NT2/D1 (cell line): ENCODE results near the gene CPA1.

ENCODE experiments used
- DNase-seq: peaks from one replicate; pipeline ENCODE4 v3.0.0-alpha.2; 2011; ENCODE audit warnings: low read depth, low spot score
- H3K27me3 ChIP-seq: 2 replicates; pipeline ENCODE4 v1.6.0; 2011; ENCODE audit warnings: mild to moderate bottlenecking; ENCODE audit not compliant: insufficient read length, insufficient read depth
- H3K36me3 ChIP-seq: 2 replicates; pipeline ENCODE4 v1.6.1; 2011; ENCODE audit warnings: mild to moderate bottlenecking, low read length, mixed read lengths; ENCODE audit not compliant: insufficient read depth, insufficient read length
- H3K4me1 ChIP-seq: 2 replicates; pipeline ENCODE4 v1.5.1; 2011; ENCODE audit not compliant: insufficient read depth, insufficient read length
- H3K4me3 ChIP-seq: 2 replicates; pipeline ENCODE4 v1.5.1; 2011; ENCODE audit warnings: low read depth; ENCODE audit not compliant: insufficient read length
- H3K9ac ChIP-seq: 2 replicates; pipeline ENCODE4 v1.6.0; 2011; ENCODE audit warnings: low read depth; ENCODE audit not compliant: insufficient read length
- H3K9me3 ChIP-seq: 2 replicates; pipeline ENCODE4 v1.5.1; 2011; ENCODE audit warnings: mild to moderate bottlenecking, low read length; ENCODE audit not compliant: insufficient read depth
- SUZ12 ChIP-seq: IDR thresholded peaks from 2 replicates; pipeline ENCODE4 v1.6.1; 2011; ENCODE audit not compliant: insufficient read length, insufficient read depth; ENCODE audit errors: extremely low read depth
- YY1 ChIP-seq: IDR thresholded peaks from 2 replicates; pipeline ENCODE4 v1.6.1; 2011; ENCODE audit not compliant: insufficient read length, insufficient read depth
- ZNF274 ChIP-seq: IDR thresholded peaks from 2 replicates; pipeline ENCODE4 v1.6.1; 2011; ENCODE audit warnings: mild to moderate bottlenecking, low read depth, low read length

Gene CPA1

GRCh38 chr7:130421684-130422083 lies 41.4 kb downstream of the CPA1 start:
- H3K4me1 ChIP-seq = no peaks in the 10 kb centered on the region
- no peak overlapping the region for H3K4me3 ChIP-seq
- H3K9ac ChIP-seq = no peak overlapping the region
- DNase-seq = no peak
- peaks cover 2% of the 10 kb centered on the region for H3K36me3 ChIP-seq
- no peak for TF ChIP-seq YY1
- no peak for TF ChIP-seq SUZ12
- no peak for TF ChIP-seq ZNF274
- H3K27me3 ChIP-seq = no peaks in the 10 kb centered on the region
- H3K9me3 ChIP-seq = no peaks in the 10 kb centered on the region

GRCh38 chr7:130423501-130424037 lies 43.3 kb downstream of the CPA1 start:
- H3K27me3 ChIP-seq = no peaks in the 10 kb centered on the region
- H3K4me3 ChIP-seq = no peak overlapping the region
- no peaks in the 10 kb centered on the region for H3K4me1 ChIP-seq
- no peak for DNase-seq
- H3K9ac ChIP-seq = no peak overlapping the region
- H3K36me3 ChIP-seq = peaks cover 4% of the 10 kb centered on the region
- H3K9me3 ChIP-seq = no peaks in the 10 kb centered on the region
- TF ChIP-seq ZNF274 (no peak), YY1 (no peak), SUZ12 (no peak)

GRCh38 chr7:130425796-130426195 lies 45.5 kb downstream of the CPA1 start:
- TF ChIP-seq YY1 = no peak
- TF ChIP-seq ZNF274 = no peak
- no peak for TF ChIP-seq SUZ12
- H3K9ac ChIP-seq = no peak overlapping the region
- H3K4me1 ChIP-seq = no peaks in the 10 kb centered on the region
- DNase-seq = no peak
- no peaks in the 10 kb centered on the region for H3K27me3 ChIP-seq
- H3K4me3 ChIP-seq = no peak overlapping the region
- peaks cover 4% of the 10 kb centered on the region for H3K36me3 ChIP-seq
- no peaks in the 10 kb centered on the region for H3K9me3 ChIP-seq

- TF ChIP-seq ZNF274 = no peak
- TF ChIP-seq SUZ12 = no peak
- no peak for TF ChIP-seq YY1
- H3K4me3 ChIP-seq = no peak overlapping the region
- no peak for DNase-seq
- H3K4me1 ChIP-seq = no peaks in the 10 kb centered on the region
- no peaks in the 10 kb centered on the region for H3K27me3 ChIP-seq
- H3K9ac ChIP-seq = no peak overlapping the region
- no peaks in the 10 kb centered on the region for H3K9me3 ChIP-seq
- H3K36me3 ChIP-seq = peaks cover 4% of the 10 kb centered on the region
Measured at GRCh38 chr7:130426564-130426963, 46.3 kb downstream of the CPA1 start.

- H3K9ac ChIP-seq = no peak overlapping the region
- DNase-seq = no peak
- H3K4me3 ChIP-seq = no peak overlapping the region
- no peaks in the 10 kb centered on the region for H3K9me3 ChIP-seq
- TF ChIP-seq SUZ12 (no peak), YY1 (no peak), ZNF274 (no peak)
- peaks cover 4% of the 10 kb centered on the region for H3K36me3 ChIP-seq
- H3K27me3 ChIP-seq = no peaks in the 10 kb centered on the region
- H3K4me1 ChIP-seq = no peaks in the 10 kb centered on the region
Measured at GRCh38 chr7:130429019-130429418, 48.7 kb downstream of the CPA1 start.

- no peak overlapping the region for H3K4me3 ChIP-seq
- peaks cover 4% of the 10 kb centered on the region for H3K36me3 ChIP-seq
- no peak overlapping the region for H3K9ac ChIP-seq
- H3K4me1 ChIP-seq = no peaks in the 10 kb centered on the region
- no peaks in the 10 kb centered on the region for H3K27me3 ChIP-seq
- H3K9me3 ChIP-seq = no peaks in the 10 kb centered on the region
- TF ChIP-seq ZNF274 (no peak), YY1 (no peak), SUZ12 (no peak)
- no peak for DNase-seq
Measured at GRCh38 chr7:130430115-130430514, 49.8 kb downstream of the CPA1 start.

GRCh38 chr7:130430841-130431666 lies 50.8 kb downstream of the CPA1 start:
- no peaks in the 10 kb centered on the region for H3K27me3 ChIP-seq
- TF ChIP-seq ZNF274 (no peak), YY1 (no peak), SUZ12 (no peak)
- H3K9me3 ChIP-seq = no peaks in the 10 kb centered on the region
- H3K9ac ChIP-seq = no peak overlapping the region
- H3K36me3 ChIP-seq = peaks cover 4% of the 10 kb centered on the region
- H3K4me1 ChIP-seq = no peaks in the 10 kb centered on the region
- no peak overlapping the region for H3K4me3 ChIP-seq
- no peak for DNase-seq
